ENCODE results near the gene MATCAP1.

MATCAP1 gene

DNA sequence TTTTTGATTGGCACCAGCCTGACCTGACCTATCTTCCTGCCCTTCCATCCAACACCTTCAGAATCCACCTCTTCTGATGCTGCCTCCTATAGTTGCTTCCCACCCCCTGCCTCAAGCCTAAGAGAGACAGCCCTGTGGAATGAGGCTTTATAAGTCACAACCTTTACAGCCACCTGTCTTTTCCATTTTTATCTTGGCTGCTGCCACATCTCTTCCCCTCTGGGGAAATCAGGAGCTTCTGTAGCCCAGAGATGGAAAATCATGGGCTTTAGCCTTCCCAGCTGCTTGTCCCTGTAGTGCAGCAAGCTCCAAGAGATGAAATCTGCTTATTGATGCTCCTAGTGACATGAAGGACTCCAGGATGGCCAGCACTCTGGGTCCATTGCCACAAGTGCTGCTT lies 55.3 kb downstream of the MATCAP1 start:
- DNase-seq (ENCODE audit: low read depth in 2 of 2) = no peak
